Epidermal melanocyte (primary cell): ENCODE measurements around the gene CCDC85B.

Source experiments
- DNase-seq: peaks from one replicate; pipeline ENCODE4 v3.0.0; 2011; ENCODE audit warnings: low spot score; ENCODE audit not compliant: insufficient read length

The CCDC85B gene

DNA sequence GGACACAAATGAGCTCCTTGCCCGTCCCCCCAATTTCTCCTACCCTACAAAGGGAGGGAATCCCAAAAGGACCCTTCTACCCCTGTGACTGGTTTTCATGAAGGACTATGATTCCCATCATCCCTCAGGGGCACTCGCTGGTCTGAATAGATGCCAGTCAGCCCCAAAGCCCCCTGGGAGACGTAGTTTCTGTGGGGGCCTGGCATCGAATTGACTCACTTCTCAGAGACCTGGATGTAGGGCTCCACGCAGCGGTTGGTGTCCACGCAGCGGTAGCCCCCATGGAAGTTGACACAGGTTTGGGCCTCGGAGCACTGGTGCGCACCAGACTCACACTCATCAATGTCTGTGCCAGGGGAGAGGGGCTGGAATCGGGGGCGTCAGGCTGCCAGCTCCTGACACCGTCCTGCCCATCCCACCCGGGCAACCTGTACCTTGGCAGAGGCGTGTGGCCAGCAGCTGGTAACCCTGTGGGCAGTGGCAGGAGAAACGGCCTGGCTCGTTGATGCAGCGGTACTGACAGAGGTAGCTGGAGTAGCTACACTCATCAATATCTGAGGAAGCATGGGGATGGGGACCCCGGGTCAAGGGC, 22.3 kb upstream of the CCDC85B start:
- no peak for DNase-seq

GRCh38 chr11:65868907-65869306, 21.6 kb upstream of the CCDC85B start:
- DNase-seq: no peak

DNA sequence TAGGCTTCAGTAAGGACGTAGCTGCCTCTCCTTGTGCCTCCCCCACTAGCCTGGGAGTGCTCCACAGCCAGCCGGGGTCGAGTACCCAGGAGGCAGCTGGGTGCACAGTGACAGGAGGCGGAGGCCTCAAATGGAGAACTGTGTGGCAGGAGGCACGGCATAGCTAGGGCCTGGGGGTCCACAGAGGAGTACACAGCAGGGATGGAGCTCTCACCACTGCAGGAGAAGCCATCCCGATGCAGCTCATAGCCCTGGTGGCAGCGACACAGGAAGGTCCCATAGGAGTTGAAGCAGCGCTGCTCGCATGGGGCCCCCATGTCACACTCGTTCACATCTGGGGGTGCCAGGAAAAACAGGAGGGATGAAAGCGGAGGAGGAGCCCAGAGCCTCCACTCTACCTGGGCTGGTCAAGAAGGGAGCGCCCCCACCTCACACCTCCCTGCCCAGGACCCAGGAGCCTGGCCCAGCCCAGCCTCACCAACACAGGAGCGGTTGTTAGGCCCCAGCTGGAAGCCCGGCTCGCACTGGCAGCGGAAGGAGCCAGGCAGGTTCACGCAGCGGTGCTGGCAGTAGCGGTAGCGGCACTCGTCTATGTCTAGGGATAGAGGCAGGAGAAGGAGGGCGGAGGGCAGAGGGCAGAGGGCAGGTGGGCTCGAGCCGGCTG, 20.7 kb upstream of the CCDC85B start:
- no peak for DNase-seq

DNA sequence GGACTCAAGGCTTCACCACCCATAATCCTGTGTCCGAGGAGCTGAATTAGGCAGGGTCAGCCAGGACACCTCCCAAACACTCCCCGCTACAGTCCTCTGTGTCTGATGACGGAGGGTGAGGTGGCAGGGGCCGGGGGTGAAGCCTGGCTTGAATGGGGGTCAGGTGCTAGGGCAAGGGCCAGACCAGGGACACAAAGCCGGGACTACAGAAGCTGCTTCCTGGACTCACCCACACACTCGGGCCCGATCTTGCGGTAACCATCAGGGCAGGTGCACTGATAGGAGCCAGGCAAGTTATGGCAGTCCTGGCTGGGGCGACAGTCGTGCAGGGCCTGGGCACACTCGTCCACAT, 20.2 kb upstream of the CCDC85B start:
- no peak for DNase-seq

DNA sequence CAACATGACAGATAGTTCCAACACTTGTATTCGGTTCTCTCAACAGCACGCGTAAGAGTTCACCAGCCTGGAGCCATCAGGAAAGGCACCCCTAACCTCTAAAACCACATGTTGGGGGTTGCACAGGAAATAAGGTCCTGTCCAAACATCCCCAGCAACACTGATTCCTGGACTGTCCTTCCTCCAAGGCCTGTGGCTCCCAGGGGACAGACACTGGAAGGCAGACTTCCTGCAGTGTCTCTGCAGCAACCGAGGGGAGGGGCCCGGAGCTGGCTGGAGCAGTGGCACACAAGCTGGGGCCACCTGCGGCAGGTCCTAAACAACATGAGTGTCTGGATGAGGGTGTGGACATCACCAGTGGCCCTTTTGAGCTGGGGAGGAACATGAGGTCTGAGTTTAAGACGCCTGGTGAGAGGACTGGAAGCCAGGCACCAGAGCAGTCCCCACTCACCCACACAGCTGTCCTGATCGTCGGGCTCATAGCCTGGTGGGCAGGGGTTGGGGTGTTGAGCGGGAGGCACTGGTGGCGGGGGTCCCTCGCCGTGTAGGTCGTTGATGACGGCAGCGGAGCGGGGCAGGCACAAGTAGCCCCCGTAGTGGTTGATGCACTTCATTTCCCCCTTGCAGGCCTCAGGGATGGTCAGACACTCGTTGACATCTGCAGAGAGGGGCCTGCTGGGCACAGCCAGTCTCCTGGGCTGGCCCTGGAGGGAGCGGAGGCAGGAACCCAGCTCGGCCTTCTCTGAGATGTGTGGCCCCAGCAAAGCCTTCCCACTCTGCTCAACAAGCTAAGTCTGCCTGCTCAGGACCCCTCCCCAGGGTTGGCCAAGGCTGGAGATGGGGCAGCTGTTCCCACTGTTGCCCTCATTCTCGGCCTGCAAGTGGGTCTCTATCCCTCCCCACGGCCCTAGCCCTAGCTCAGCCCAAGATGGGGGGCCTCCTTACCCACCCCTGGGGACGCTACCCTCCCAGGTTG, 19.5 kb upstream of the CCDC85B start:
- DNase-seq: no peak

GRCh38 chr11:65871811-65872548, 18.5 kb upstream of the CCDC85B start:
- no peak for DNase-seq

DNA sequence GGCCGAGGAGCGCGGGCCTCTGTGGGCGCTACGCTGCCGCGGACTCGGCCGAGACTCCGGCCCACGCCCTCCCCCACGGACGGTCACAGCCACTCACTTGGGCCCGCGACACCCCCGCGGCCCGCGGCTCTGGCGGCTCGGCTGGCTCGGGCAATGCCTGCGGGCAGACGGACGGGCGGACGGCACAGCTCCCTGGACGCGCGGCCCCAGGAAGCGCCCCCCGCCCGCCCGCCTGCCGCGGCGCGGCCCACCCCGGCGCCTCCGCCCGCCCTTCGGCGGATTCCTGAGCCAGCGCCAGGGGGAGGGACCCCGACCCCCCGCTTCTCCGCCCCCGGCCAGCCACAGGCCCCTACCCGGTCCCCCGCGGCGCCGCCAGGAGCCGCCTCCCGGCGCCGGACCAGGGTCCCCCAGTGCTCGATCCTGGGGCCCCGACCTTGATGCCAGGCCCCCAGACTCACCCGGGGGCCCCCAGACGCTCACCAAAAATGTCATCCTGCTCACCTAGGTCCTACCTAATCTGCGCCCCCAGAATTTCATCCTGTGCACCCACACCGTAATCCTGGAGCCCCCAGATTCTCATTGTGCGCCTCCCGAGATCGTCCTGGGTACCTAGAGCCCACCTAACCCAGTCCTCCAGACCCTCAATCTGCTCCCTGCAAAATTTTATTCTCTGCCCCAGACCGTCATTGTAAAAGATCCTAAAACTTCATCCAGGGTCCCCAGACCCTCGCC, 17.7 kb upstream of the CCDC85B start, which contains the start of gene EFEMP2:
TSS of gene EFEMP2 (minus strand) at position 215 of the 732 bp plus-strand sequence. CDS start 446 bp downstream, outside the sequence.
- no peak for DNase-seq

GRCh38 chr11:65873318-65874156, 16.9 kb upstream of the CCDC85B start:
- DNase-seq: peak; percentile 92

DNA sequence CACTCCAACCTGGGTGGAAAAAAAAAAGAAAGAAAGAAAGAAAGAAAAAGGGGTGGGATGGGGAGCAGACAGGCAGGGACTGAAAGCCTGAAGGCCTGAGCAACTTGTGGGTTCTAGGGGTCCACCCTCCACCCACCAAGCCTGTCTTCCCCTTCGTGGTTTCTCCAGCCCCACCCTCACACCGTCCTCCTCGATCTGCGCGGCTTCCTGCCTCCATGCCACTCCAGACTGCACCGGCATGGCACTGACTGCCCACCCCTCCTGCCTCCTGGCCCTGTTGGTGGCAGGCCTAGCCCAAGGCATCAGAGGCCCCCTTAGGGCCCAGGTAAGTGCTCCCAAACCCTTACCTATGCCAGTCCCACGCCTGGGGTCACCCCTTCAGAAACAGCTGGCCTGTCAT, 10.9 kb upstream of the CCDC85B start, which contains the start of gene CTSW:
TSS of gene CTSW (plus strand) at position 221 of the 400 bp plus-strand sequence. CDS start at position 239, 18 bp downstream.
- no peak for DNase-seq

DNA sequence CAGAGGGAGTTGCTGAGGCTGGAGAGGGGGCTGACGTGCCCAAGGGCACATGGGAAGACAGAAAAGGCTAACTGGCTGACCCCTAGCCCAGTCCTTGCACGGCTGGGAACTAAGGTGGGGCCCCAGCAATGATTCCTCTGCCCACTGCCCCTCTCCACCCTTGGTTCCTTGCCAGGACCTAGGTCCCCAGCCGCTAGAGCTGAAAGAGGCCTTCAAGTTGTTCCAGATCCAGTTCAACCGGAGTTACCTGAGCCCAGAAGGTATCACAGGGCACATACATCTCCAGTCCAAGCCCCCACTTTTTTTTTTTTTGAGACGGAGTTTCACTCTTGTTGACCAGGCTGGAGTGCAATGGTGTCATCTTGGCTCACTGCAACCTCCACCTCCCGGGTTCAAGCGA, 10.4 kb upstream of the CCDC85B start:
- DNase-seq: no peak

GRCh38 chr11:65880844-65881421, 9.5 kb upstream of the CCDC85B start:
- no peak for DNase-seq

DNA sequence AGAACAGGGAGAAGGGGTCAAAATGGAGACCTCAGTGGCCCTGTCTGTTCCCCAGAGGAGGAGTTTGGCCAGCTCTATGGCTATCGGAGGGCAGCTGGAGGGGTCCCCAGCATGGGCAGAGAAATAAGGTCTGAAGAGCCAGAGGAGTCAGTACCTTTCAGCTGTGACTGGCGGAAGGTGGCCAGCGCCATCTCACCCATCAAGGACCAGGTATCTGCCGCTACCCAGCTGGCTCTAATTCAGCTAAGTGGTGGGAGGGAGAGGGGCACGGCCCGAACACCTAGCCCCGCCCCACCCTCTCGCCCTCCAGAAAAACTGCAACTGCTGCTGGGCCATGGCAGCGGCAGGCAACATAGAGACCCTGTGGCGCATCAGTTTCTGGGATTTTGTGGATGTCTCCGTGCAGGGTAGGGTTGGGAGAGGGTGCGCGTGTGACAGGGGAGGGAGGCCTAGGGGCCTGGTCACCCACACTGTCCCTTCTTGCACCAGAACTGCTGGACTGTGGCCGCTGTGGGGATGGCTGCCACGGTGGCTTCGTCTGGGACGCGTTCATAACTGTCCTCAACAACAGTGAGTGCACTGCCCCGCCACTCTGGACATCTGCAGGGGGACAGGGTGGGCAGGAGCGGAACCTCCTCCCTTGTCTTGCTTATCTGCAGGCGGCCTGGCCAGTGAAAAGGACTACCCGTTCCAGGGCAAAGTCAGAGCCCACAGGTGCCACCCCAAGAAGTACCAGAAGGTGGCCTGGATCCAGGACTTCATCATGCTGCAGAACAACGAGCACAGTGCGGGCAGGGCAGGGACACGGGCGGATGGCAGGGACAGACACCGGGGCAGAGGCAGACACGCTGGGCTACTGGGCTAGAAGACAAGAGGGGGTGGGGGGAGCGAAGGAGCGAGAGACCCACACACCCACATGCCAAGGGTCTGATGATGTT, 8.1 kb upstream of the CCDC85B start:
- DNase-seq: no peak

GRCh38 chr11:65883058-65883761, 7.3 kb upstream of the CCDC85B start:
- no peak for DNase-seq

GRCh38 chr11:65883786-65884715, 6.4 kb upstream of the CCDC85B start:
- DNase-seq: no peak

- DNase-seq: peak; percentile 83
Measured at GRCh38 chr11:65884716-65885092, 5.8 kb upstream of the CCDC85B start.

DNA sequence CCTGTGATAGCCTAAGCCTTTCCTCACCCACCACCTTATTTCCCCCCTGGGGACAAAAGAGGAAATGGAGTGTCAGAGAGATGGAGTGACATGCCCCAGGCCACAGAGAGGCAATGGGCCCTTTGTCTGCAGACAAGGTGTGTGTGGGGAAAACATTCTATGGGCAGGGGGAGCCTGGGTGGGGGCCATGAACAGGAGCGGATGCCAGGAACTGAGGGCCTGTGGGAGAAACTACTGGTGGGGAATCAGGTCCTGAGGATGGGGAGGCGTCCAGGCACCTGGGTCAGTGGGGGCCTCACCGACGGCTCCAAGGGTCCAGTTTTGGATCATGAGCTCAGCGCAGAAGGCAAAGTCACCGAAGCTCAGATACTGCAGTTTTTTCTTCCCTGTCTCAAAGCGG, 5.2 kb upstream of the CCDC85B start:
- DNase-seq: no peak
